ENCODE results near the gene DNAH9. TPM values are rescaled to one million over a fixed set of nuclear protein-coding genes. Genes with fewer than 3 reads are reported as not detected.
A peak's percentile ranks its signal among the peaks of the same experiment; 100 is the strongest.

Gene DNAH9
- polyA plus RNA-seq (ENCODE audit: insufficient read length): 0.90 TPM

- peak; percentile 93 for DNase-seq
These were observed at the start of gene DNAH9 for GRCh38 chr17:11598274-11599221. Gene DNAH9 (plus strand): TSS chr17:11598470. CDS start chr17:11598499, 29 bp downstream.

GRCh38 chr17:11550431-11550830 is 47.8 kb upstream of the DNAH9 start:
- no peak for DNase-seq

GRCh38 chr17:11551442-11551841 is 46.8 kb upstream of the DNAH9 start:
- no peak for DNase-seq

- DNase-seq: no peak
These were observed 45.1 kb upstream of the DNAH9 start for GRCh38 chr17:11553135-11553534.

- DNase-seq: no peak
These were observed 44.2 kb upstream of the DNAH9 start for GRCh38 chr17:11554042-11554441.

GRCh38 chr17:11554542-11554941 is 43.7 kb upstream of the DNAH9 start:
- no peak for DNase-seq

GRCh38 chr17:11555530-11555929 is 42.7 kb upstream of the DNAH9 start:
- DNase-seq: no peak

- no peak for DNase-seq
These were observed 40.4 kb upstream of the DNAH9 start for GRCh38 chr17:11557727-11558452.

GRCh38 chr17:11558681-11559234 is 39.5 kb upstream of the DNAH9 start:
- no peak for DNase-seq

GRCh38 chr17:11559601-11560000 is 38.7 kb upstream of the DNAH9 start:
- DNase-seq: no peak

GRCh38 chr17:11561281-11561680 is 37.0 kb upstream of the DNAH9 start:
- no peak for DNase-seq

GRCh38 chr17:11561702-11562101 is 36.6 kb upstream of the DNAH9 start:
- DNase-seq: no peak

- peak; percentile 89 for DNase-seq
These were observed 33.5 kb upstream of the DNAH9 start for GRCh38 chr17:11564589-11565380.

- DNase-seq: no peak
These were observed 32.7 kb upstream of the DNAH9 start for GRCh38 chr17:11565591-11565990.

GRCh38 chr17:11578998-11579397 is 19.3 kb upstream of the DNAH9 start:
- peak; percentile 35 for DNase-seq

- DNase-seq: no peak
These were observed 17.6 kb upstream of the DNAH9 start for GRCh38 chr17:11580677-11581076.

- no peak for DNase-seq
These were observed 16.1 kb upstream of the DNAH9 start for GRCh38 chr17:11582217-11582616.

GRCh38 chr17:11583306-11583992 is 14.8 kb upstream of the DNAH9 start:
- DNase-seq: no peak

- no peak for DNase-seq
These were observed 8.6 kb upstream of the DNAH9 start for GRCh38 chr17:11589716-11590115.

- DNase-seq: no peak
These were observed 3.4 kb downstream of the DNAH9 start for GRCh38 chr17:11601661-11602060.

GRCh38 chr17:11608396-11608795 is 10.1 kb downstream of the DNAH9 start:
- peak; percentile 58 for DNase-seq
